Measurements from ENCODE around the gene PRSS56.

Gene PRSS56

GRCh38 chr2:232519581-232520438 lies at the start of gene PRSS56:
Gene PRSS56 (plus strand): TSS chr2:232520388. CDS start chr2:232520599, 211 bp downstream.
- TF ChIP-seq CTCF (IDR thresholded peaks at IDR 0.05; ENCODE audit: insufficient read depth, low read length, missing control alignments): no peak
- DNase-seq (ENCODE audit: low read depth, low spot score): no peak
- CTCF ChIA-PET: interaction anchor here (0.7 to 5.5 kb wide), 13 partner anchors 8 to 667 kb away, joined by 3 to 41 read pairs (median 5); no protein-coding TSS in a partner anchor
- H3K4me3 ChIP-seq (ENCODE audit: low read depth, low read length): no peak within 1 kb of the TSS
- POLR2A ChIA-PET: no interaction called here

GRCh38 chr2:232473467-232473890 lies 46.7 kb upstream of the PRSS56 start:
- CTCF ChIA-PET: interaction anchor here (1.2 kb wide), 1 partner anchor 46 kb away, joined by 3 read pairs; no protein-coding TSS in a partner anchor
- POLR2A ChIA-PET: no interaction called here
- no peak for DNase-seq (ENCODE audit: low read depth, low spot score)
- no peak overlapping the region for H3K4me3 ChIP-seq (ENCODE audit: low read depth, low read length)
- no peak for TF ChIP-seq CTCF (IDR thresholded peaks at IDR 0.05; ENCODE audit: insufficient read depth, low read length, missing control alignments)

- H3K4me3 ChIP-seq (ENCODE audit: low read depth, low read length): no peak overlapping the region
- ChIA-PET CTCF (interaction anchor here (1.2 to 1.5 kb wide), 2 partner anchors 15 to 46 kb away, joined by 3 to 4 read pairs; no protein-coding TSS in a partner anchor), POLR2A (no interaction called here)
- no peak for DNase-seq (ENCODE audit: low read depth, low spot score)
- TF ChIP-seq CTCF (IDR thresholded peaks at IDR 0.05; ENCODE audit: insufficient read depth, low read length, missing control alignments): no peak
Measured at GRCh38 chr2:232476045-232476444, 44.1 kb upstream of the PRSS56 start.

- no peak for DNase-seq (ENCODE audit: low read depth, low spot score)
- no peak for TF ChIP-seq CTCF (IDR thresholded peaks at IDR 0.05; ENCODE audit: insufficient read depth, low read length, missing control alignments)
- ChIA-PET CTCF (interaction anchor here (1.5 kb wide), 1 partner anchor 45 kb away, joined by 4 read pairs; no protein-coding TSS in a partner anchor), POLR2A (no interaction called here)
- H3K4me3 ChIP-seq (ENCODE audit: low read depth, low read length): no peak overlapping the region
Measured at GRCh38 chr2:232476791-232477190, 43.4 kb upstream of the PRSS56 start.

GRCh38 chr2:232477751-232478510 lies 42.3 kb upstream of the PRSS56 start:
- ChIA-PET POLR2A (no interaction called here), CTCF (interaction anchor here (1.5 kb wide), 1 partner anchor 44 kb away, joined by 4 read pairs; no protein-coding TSS in a partner anchor)
- H3K4me3 ChIP-seq (ENCODE audit: low read depth, low read length): no peak overlapping the region
- no peak for TF ChIP-seq CTCF (IDR thresholded peaks at IDR 0.05; ENCODE audit: insufficient read depth, low read length, missing control alignments)
- no peak for DNase-seq (ENCODE audit: low read depth, low spot score)
